ENCODE measurements around the gene ARID1B. TPM values are rescaled to one million over a fixed set of nuclear protein-coding genes. Genes with fewer than 3 reads are reported as not detected.
A peak's percentile ranks its signal among the peaks of the same experiment; 100 is the strongest.

Gene ARID1B
- total and polyA plus RNA-seq, 2 donors (not counting 1 experiment from before 2014, with no cell fraction given) = 47.2 to 280 TPM

DNA sequence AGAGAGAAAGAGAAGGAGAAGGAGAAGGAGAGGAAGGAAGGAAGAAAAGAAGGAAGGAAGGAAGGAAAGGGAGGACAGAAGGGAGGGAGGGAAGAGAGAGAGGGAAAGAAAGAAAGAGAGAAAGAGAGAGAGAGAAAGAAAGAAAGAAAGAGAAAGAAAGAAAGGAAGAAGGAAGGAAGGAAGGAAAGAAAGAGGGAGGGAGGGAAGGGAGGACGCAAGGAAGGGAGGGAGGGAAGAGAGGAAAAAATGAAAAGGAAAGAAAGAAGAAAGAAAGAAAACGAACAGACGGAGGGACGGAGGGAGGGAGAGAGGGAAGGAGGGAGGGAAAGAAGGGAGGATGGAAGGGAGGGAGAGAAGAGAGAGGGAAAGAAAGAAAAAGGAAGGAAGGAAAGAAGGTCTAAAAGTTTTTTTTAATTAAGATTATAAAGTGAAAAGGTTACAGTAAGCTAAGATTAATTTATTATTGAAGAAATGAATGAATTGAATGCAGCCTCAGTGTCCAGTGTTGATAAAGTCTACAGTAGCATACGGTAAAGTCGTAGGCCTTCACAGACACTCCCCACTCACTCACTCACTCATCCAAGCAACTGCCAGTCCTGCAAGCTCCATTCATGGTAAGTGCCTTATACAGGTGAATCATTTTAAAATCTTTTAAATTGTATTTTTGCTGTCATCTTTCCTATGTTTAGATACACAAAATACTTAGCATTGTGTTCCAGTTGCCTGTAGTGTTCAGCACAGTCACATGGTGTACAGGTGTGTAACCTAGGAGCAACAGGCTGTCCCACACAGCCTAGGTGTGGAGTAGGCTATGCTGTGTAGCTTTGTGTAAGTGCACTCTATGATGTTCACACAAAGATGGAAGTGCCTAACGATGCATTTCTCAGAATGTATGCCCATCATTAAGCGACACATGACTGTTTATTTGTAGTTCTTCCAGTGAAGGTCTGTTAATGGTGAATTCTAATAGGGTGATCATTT, 20.3 kb upstream of the ARID1B start:
- CTCF ChIA-PET = interaction anchor here (0.6 to 1.2 kb wide), 3 partner anchors 20 to 253 kb away, joined by 3 read pairs; partner anchors contain the start of gene ARID1B
- TF ChIP-seq, protein P1, sequence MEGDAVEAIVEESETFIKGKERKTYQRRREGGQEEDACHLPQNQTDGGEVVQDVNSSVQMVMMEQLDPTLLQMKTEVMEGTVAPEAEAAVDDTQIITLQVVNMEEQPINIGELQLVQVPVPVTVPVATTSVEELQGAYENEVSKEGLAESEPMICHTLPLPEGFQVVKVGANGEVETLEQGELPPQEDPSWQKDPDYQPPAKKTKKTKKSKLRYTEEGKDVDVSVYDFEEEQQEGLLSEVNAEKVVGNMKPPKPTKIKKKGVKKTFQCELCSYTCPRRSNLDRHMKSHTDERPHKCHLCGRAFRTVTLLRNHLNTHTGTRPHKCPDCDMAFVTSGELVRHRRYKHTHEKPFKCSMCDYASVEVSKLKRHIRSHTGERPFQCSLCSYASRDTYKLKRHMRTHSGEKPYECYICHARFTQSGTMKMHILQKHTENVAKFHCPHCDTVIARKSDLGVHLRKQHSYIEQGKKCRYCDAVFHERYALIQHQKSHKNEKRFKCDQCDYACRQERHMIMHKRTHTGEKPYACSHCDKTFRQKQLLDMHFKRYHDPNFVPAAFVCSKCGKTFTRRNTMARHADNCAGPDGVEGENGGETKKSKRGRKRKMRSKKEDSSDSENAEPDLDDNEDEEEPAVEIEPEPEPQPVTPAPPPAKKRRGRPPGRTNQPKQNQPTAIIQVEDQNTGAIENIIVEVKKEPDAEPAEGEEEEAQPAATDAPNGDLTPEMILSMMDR (IDR thresholded peaks at IDR 0.05) = no peak
- TF ChIP-seq EZH2 (IDR thresholded peaks at IDR 0.05; ENCODE audit: borderline replicate concordance, insufficient read depth, low read depth, low read length, poor library complexity, severe bottlenecking) = no peak
- no peak for ATAC-seq (ENCODE audit: low read depth)

DNA sequence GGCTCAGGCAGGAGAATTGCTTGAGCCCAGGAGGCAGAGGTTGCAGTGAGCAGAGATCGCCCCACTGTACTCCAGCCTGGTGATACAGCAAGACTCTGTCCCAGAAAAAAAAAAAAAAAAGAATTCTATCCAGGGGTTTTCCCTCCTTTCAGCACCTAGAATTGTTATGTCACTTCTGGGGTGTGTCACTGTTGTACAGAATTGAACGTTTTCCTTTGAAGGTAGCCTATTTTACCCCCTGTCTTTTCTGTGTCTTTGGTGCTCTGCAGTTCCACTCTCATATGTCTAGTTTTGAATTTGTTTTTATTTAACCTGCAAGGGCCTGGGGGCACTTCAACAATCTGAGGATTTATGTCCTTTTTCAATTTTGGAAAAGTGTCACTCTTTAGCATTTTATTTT, 19.3 kb upstream of the ARID1B start:
- no peak overlapping the region for H3K27ac ChIP-seq (ENCODE audit: low read length in 2 of 2)
- H3K4me1 Mint-ChIP-seq = peaks cover 33% of the 10 kb centered on the region
- no peak overlapping the region for H3K9ac ChIP-seq (ENCODE audit: low read length)
- H3K4me2 ChIP-seq (replicated peaks; ENCODE audit: low read depth, low read length, poor library complexity, severe bottlenecking) = no peak overlapping the region
- no peaks in the 10 kb centered on the region for H3K27me3 Mint-ChIP-seq
- intact Hi-C loops (cut with micrococcal nuclease) = no loop called here
- CTCF ChIA-PET = interaction anchor here (0.9 kb wide), 1 partner anchor 109 kb away, joined by 3 read pairs; no protein-coding TSS in a partner anchor
- H3K27ac Mint-ChIP-seq = no peak overlapping the region
- WGBS (ENCODE audit: insufficient coverage) = 100% methylated on average over 1 of the region's 2 CpGs
- H4K20me1 ChIP-seq (ENCODE audit: control insufficient read depth, insufficient read depth, low read length, poor library complexity, severe bottlenecking) = no peaks in the 10 kb centered on the region
- H3K27me3 ChIP-seq (replicated peaks in 1 of 4; ENCODE audit: control extremely low read depth in 1 of 4, control insufficient read depth in 3 of 4, insufficient read depth in 4 of 4, low read length in 3 of 4) = no peaks in the 10 kb centered on the region
- H3K4me1 ChIP-seq (ENCODE audit: control insufficient read depth in 2 of 2, insufficient read depth in 2 of 2, low read length in 2 of 2) = peaks cover 33 to 37% of the 10 kb centered on the region in 2 donors
- peaks cover 5% of the 10 kb centered on the region for H3K79me2 ChIP-seq (ENCODE audit: control insufficient read depth, insufficient read depth, low read length)
- TF ChIP-seq, protein P1 (IDR thresholded peaks at IDR 0.05) = no peak
- no peak for TF ChIP-seq EZH2 (IDR thresholded peaks at IDR 0.05; ENCODE audit: borderline replicate concordance, insufficient read depth, low read depth, low read length, poor library complexity, severe bottlenecking)
- no peak for DNase-seq
- H3K9me3 ChIP-seq (ENCODE audit: control extremely low read depth in 1 of 3, control insufficient read depth in 2 of 3, insufficient read depth in 1 of 3, low read length in 2 of 3) = peaks cover 0 to 10% (median 0%) of the 10 kb centered on the region in 3 donors
- H3K36me3 ChIP-seq (replicated peaks in 1 of 2; ENCODE audit: control extremely low read depth in 1 of 2, control insufficient read depth in 1 of 2, extremely low read depth in 1 of 2, insufficient read depth in 2 of 2, low read length in 1 of 2) = no peaks in the 10 kb centered on the region
- no peak overlapping the region for H3K4me3 Mint-ChIP-seq
- POLR2A ChIA-PET = no interaction called here
- no peak overlapping the region for H2AFZ ChIP-seq (ENCODE audit: insufficient read depth, low read depth, low read length, poor library complexity, severe bottlenecking)
- ATAC-seq (ENCODE audit: low read depth) = no peak
- H3K4me3 ChIP-seq (ENCODE audit: control extremely low read depth in 1 of 5, extremely low read depth in 1 of 5, insufficient read depth in 1 of 5, low read depth in 2 of 5, low read length in 4 of 5) = no peak overlapping the region
- no peaks in the 10 kb centered on the region for H3K9me3 Mint-ChIP-seq (ENCODE audit: insufficient read depth)

More for the DNA sequence above, 20.3 kb upstream of the ARID1B start:
- H4K20me1 ChIP-seq (ENCODE audit: control insufficient read depth, insufficient read depth, low read length, poor library complexity, severe bottlenecking) = no peaks in the 10 kb centered on the region
- peaks cover 5% of the 10 kb centered on the region for H3K79me2 ChIP-seq (ENCODE audit: control insufficient read depth, insufficient read depth, low read length)
- no peak overlapping the region for H3K9ac ChIP-seq (ENCODE audit: low read length)
- H3K4me3 Mint-ChIP-seq = no peak overlapping the region
- no peaks in the 10 kb centered on the region for H3K27me3 Mint-ChIP-seq
- H3K9me3 Mint-ChIP-seq (ENCODE audit: insufficient read depth) = no peaks in the 10 kb centered on the region
- H3K4me3 ChIP-seq (ENCODE audit: control extremely low read depth in 1 of 5, extremely low read depth in 1 of 5, insufficient read depth in 1 of 5, low read depth in 2 of 5, low read length in 4 of 5) = no peak overlapping the region
- H3K9me3 ChIP-seq (ENCODE audit: control extremely low read depth in 1 of 3, control insufficient read depth in 2 of 3, insufficient read depth in 1 of 3, low read length in 2 of 3) = peaks cover 0 to 10% (median 0%) of the 10 kb centered on the region in 3 donors
- 96% methylated on average over 4 of the region's 8 CpGs for WGBS (ENCODE audit: insufficient coverage)
- H2AFZ ChIP-seq (ENCODE audit: insufficient read depth, low read depth, low read length, poor library complexity, severe bottlenecking) = no peak overlapping the region
- H3K36me3 ChIP-seq (replicated peaks in 1 of 2; ENCODE audit: control extremely low read depth in 1 of 2, control insufficient read depth in 1 of 2, extremely low read depth in 1 of 2, insufficient read depth in 2 of 2, low read length in 1 of 2) = no peaks in the 10 kb centered on the region
- DNase-seq = no peak
- POLR2A ChIA-PET = interaction anchor here (0.6 to 1.6 kb wide), 2 partner anchors 8 to 131 kb away, joined by 3 to 5 read pairs; no protein-coding TSS in a partner anchor
- H3K4me1 ChIP-seq (ENCODE audit: control insufficient read depth in 2 of 2, insufficient read depth in 2 of 2, low read length in 2 of 2) = peaks cover 42 to 47% of the 10 kb centered on the region in 2 donors
- H3K4me2 ChIP-seq (replicated peaks; ENCODE audit: low read depth, low read length, poor library complexity, severe bottlenecking) = no peak overlapping the region
- no peak overlapping the region for H3K27ac ChIP-seq (ENCODE audit: low read length in 2 of 2)
- peaks cover 42% of the 10 kb centered on the region for H3K4me1 Mint-ChIP-seq
- intact Hi-C loops (cut with micrococcal nuclease) = no loop called here
- no peaks in the 10 kb centered on the region for H3K27me3 ChIP-seq (replicated peaks in 1 of 4; ENCODE audit: control extremely low read depth in 1 of 4, control insufficient read depth in 3 of 4, insufficient read depth in 4 of 4, low read length in 3 of 4)
- peak overlapping the region; percentile 29 for H3K27ac Mint-ChIP-seq
